Tongue (tissue), 2 donors: ENCODE measurements around the gene PDLIM4. TPM values are rescaled to one million over a fixed set of nuclear protein-coding genes. Genes with fewer than 3 reads are reported as not detected.

Experiments used
- DNase-seq: peaks from one replicate; pipeline ENCODE4 v3.0.0-alpha.2; 2015
- total RNA-seq: library from RNA; depleted of rRNA; stranded (reverse); fragments of >200 nt; gene quantifications from one replicate; pipeline ENCODE4 v1.2.3, GENCODE V29; 2014

PDLIM4 gene
- total RNA-seq, 1 donor from 2014 or later, result 49.6 TPM

- DNase-seq, result peak; percentile 89
Observed at GRCh38 chr5:132227485-132228240, 29.8 kb upstream of the PDLIM4 start, which contains the start of gene P4HA2. TSS of gene P4HA2 (minus strand) at chr5:132227853. CDS start at chr5:132218626, 9,227 bp downstream.

- no peak for DNase-seq
Observed at GRCh38 chr5:132228241-132229035, 29.1 kb upstream of the PDLIM4 start.

- DNase-seq, result no peak
Observed at GRCh38 chr5:132229236-132229635, 28.3 kb upstream of the PDLIM4 start.

GRCh38 chr5:132230871-132231270 is 26.6 kb upstream of the PDLIM4 start:
- DNase-seq, result no peak

DNA sequence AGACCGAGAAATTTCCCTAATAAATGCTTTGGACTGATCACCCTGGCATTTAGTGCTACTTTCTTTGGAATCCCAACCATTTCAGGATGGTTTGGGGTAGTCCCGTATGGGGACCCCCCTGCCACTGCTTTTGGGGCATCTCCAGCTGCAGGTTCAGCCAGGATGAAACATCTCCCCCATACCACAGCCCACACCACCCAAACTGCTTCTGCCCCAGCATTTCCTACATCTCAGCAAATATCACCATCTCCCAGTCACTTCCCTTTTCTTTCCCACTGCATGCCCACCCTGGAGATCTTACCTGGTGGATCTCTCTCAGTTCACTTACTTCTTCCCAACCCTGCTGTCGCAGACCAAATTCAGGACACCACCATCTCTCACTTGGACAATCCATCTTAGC is 25.0 kb upstream of the PDLIM4 start:
- DNase-seq, result no peak

GRCh38 chr5:132233081-132233480 is 24.4 kb upstream of the PDLIM4 start:
- DNase-seq, result no peak

- DNase-seq, result no peak
Observed at GRCh38 chr5:132233811-132234683, 23.4 kb upstream of the PDLIM4 start.

GRCh38 chr5:132234684-132235062 is 22.8 kb upstream of the PDLIM4 start:
- DNase-seq, result no peak

- no peak for DNase-seq
Observed at GRCh38 chr5:132235340-132235739, 22.2 kb upstream of the PDLIM4 start.

DNA sequence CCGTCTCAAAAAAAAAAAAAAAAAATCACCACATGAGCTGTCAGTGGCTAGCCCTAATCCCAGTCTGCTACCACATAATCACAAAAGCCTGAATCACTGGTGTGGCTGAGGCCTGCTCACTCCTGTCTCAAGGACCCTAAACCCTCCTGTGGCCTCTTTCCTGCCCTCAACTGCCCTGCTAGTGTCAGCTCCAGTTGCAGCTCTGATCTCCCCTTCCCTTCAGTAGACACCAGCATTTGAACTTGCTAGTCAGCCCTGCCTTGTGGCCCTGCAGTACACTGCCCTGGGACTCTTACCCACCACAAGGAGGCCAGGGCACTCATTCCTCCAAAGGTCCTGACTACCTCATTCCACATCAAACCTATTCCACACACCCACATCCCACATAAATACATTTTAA is 20.4 kb upstream of the PDLIM4 start:
- no peak for DNase-seq

- no peak for DNase-seq
Observed at GRCh38 chr5:132237670-132238069, 19.8 kb upstream of the PDLIM4 start.

DNA sequence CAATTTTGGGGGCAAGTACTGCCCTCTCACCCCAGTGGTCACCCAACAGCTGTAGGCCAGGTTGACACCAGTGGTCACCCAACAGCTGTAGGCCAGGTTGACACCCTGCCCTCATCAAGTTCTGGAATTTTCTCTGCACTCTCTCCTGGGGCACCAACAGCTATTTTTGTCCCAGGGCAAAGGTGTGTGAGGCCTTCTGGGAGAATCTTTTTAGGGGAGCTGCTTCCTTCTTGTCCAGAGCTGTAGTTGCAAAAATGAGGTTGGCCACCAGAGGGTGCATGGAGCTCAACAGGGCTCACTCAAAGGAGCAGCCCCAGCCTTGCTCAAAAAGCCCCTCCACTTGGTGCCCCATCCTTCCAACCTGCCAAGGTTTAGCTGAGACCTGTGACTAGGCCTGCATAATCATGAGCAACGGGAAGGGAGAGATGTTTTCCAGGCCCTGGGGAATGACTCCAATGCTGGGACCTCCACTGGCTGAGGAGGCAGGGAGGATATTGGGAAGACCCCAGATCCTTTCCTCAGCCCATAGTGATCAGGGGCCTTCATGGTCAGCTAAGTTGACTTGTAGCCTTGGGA is 19.2 kb upstream of the PDLIM4 start:
- peak; percentile 86 for DNase-seq

DNA sequence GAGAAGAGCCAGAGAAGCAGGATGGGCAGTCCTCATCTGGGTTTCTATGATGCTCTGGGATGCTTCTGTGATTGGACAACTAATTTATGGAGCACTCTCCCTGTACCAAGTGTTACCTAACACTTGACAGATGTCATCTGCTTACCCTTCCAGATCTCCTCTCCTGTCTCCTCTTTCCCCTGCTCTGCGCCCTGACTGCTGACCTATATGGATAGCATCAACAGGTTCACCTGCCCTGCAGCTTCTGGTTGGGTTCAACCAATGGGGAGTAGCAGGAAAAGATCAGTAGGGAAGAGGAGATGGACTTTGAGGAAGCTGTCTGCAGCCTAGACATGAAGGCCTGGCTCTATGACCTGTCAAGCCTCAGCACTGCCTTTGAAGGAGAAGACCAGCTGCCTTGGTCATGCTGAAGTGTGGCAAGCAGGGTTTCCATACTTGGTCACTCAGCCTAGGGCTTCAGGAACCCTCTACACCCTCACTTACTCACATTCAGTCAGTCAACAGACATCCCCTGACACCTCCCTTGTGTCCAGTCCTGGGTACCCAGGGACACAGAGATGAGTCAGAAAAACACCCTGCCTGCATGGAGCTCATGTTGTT is 18.5 kb upstream of the PDLIM4 start:
- DNase-seq, result no peak

DNA sequence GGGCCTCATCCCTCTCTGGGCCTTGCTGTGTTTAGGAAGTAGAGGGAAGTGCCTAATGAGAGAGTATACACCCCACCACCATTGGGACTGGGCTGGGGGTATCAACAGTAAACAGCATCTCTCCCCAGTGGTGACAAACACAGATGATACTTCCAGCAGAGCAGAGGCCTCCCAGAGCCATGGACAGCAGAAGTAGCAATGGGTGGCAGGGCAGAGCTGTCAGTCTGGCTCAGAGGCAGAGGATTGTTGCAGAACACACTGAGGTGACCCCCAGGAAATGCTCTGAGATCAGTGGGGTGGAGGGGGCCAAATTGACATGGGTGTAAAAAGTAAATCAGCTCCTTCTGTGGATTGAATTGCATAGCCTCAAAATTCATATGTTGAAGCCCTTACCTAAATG is 17.7 kb upstream of the PDLIM4 start:
- DNase-seq, result no peak

GRCh38 chr5:132243366-132243977 is 14.0 kb upstream of the PDLIM4 start:
- DNase-seq, result no peak

GRCh38 chr5:132245593-132245992 is 11.9 kb upstream of the PDLIM4 start:
- DNase-seq, result no peak

DNA sequence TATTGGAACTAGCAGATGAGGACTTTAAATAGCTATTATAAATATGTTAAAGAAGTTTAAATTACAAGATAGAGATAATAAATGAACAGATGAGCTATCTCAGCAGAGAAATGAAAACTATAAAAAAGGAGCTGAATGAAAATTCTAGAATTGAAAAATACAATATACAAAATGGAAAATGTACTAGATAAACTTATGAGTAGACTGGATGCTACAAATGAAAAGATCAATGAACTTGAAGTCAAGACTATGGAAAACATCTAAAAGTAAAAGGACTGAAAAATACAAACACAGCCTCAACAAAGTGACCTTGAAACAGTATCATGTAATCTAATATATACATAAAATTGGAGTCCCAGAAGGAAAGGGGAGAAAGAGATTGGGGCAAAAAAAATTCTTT is 10.7 kb upstream of the PDLIM4 start:
- no peak for DNase-seq

DNA sequence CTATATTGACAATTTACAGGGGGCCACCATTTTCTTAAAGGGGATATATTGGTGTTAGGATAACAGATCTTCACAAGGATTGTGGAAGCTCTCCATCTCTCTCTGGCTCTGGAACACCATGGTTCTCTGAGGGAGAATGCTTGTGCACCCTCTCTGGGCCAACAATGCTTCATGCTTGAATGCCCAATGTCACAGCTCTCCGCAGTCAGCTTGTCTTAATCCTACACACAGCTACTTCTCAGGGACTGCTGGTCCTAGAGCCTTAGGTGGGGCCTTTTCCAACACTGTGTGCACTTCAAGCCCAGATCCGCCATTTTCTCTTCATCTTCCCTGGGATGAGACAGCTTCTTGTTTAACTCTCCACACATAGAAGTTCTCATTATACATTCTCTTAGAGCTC is 6.9 kb upstream of the PDLIM4 start:
- DNase-seq, result no peak

- DNase-seq, result peak; percentile 57
Observed at GRCh38 chr5:132251220-132251725, 6.2 kb upstream of the PDLIM4 start.

- DNase-seq, result no peak
Observed at GRCh38 chr5:132253008-132253441, 4.5 kb upstream of the PDLIM4 start.
